Measurements from ENCODE around the gene ERBB4. TPM values are rescaled to one million over a fixed set of nuclear protein-coding genes. Genes with fewer than 3 reads are reported as not detected.

ERBB4 gene
- total and polyA plus RNA-seq, 7 donors: under 0.01 to 0.33 (median 0.08) TPM; not detected in 1

GRCh38 chr2:212361174-212361756 lies 177.3 kb downstream of the ERBB4 start:
- no peak overlapping the region for H3K4me3 ChIP-seq
- intact Hi-C loops (cut with DNase I): no loop called here
- H3K27ac ChIP-seq: no peak overlapping the region
- TF ChIP-seq EP300 (IDR thresholded peaks at IDR 0.05): no peak
- no peak for TF ChIP-seq POLR2AphosphoS5 (IDR thresholded peaks at IDR 0.05)
- TF ChIP-seq CTCF (IDR thresholded peaks at IDR 0.05): no peak
- TF ChIP-seq POLR2A (IDR thresholded peaks at IDR 0.05): no peak
- 64 to 83% methylated on average over 1 of the region's 1 CpG for WGBS, 2 donors
- no peaks in the 10 kb centered on the region for H3K9me3 ChIP-seq
- DNase-seq: no peak
- no peaks in the 10 kb centered on the region for H3K27me3 ChIP-seq
- H3K4me1 ChIP-seq: no peaks in the 10 kb centered on the region
- H3K36me3 ChIP-seq: no peaks in the 10 kb centered on the region

DNA sequence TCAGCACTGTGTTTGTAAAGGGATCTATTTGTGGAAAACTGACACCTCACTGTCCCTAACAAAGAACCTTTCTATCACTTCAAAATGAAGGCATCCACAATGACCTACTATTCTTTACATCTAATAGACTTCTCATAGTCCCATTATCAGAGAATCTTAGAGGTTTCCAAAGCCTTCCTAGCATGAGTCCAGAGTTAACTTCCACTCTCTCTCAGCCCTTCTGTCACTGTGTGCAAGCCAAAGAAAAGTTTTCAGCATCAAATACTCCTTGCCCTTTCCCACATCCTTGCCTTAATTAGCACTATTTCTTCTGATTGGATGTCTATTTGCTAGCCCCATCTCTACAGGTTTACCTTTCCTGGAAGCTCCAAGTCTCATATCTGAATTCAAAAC lies 178.5 kb downstream of the ERBB4 start:
- intact Hi-C loops (cut with DNase I): no loop called here
- no peaks in the 10 kb centered on the region for H3K36me3 ChIP-seq
- no peaks in the 10 kb centered on the region for H3K27me3 ChIP-seq
- no peak for TF ChIP-seq POLR2AphosphoS5 (IDR thresholded peaks at IDR 0.05)
- no peak for TF ChIP-seq CTCF (IDR thresholded peaks at IDR 0.05)
- no peak for TF ChIP-seq POLR2A (IDR thresholded peaks at IDR 0.05)
- no peak overlapping the region for H3K27ac ChIP-seq
- H3K4me1 ChIP-seq: no peaks in the 10 kb centered on the region
- no peaks in the 10 kb centered on the region for H3K9me3 ChIP-seq
- DNase-seq: no peak
- H3K4me3 ChIP-seq: no peak overlapping the region

GRCh38 chr2:212359425-212360067 lies 179.1 kb downstream of the ERBB4 start:
- H3K4me3 ChIP-seq: no peak overlapping the region
- TF ChIP-seq POLR2AphosphoS5 (IDR thresholded peaks at IDR 0.05): no peak
- no peak for TF ChIP-seq CTCF (IDR thresholded peaks at IDR 0.05)
- no peak for TF ChIP-seq EP300 (IDR thresholded peaks at IDR 0.05)
- TF ChIP-seq POLR2A (IDR thresholded peaks at IDR 0.05): no peak
- no peak overlapping the region for H3K27ac ChIP-seq
- 13 to 42% methylated on average over 3 of the region's 3 CpGs for WGBS, 2 donors
- no peak for DNase-seq
- H3K9me3 ChIP-seq: no peaks in the 10 kb centered on the region
- no peaks in the 10 kb centered on the region for H3K27me3 ChIP-seq
- intact Hi-C loops (cut with DNase I): no loop called here
- H3K4me1 ChIP-seq: no peaks in the 10 kb centered on the region
- no peaks in the 10 kb centered on the region for H3K36me3 ChIP-seq

GRCh38 chr2:212357606-212358005 lies 181.0 kb downstream of the ERBB4 start:
- Histone ChIP-seq H3K4me3 (no peak overlapping the region), H3K27ac (no peak overlapping the region), H3K9me3 (no peaks in the 10 kb centered on the region), H3K27me3 (no peaks in the 10 kb centered on the region), H3K4me1 (no peaks in the 10 kb centered on the region), H3K36me3 (no peaks in the 10 kb centered on the region)
- no peak for TF ChIP-seq EP300 (IDR thresholded peaks at IDR 0.05)
- no peak for TF ChIP-seq POLR2A (IDR thresholded peaks at IDR 0.05)
- TF ChIP-seq POLR2AphosphoS5 (IDR thresholded peaks at IDR 0.05): no peak
- no peak for TF ChIP-seq CTCF (IDR thresholded peaks at IDR 0.05)
- 74 to 83% methylated on average over 5 of the region's 5 CpGs for WGBS, 2 donors
- intact Hi-C loops (cut with DNase I): no loop called here
- no peak for DNase-seq

DNA sequence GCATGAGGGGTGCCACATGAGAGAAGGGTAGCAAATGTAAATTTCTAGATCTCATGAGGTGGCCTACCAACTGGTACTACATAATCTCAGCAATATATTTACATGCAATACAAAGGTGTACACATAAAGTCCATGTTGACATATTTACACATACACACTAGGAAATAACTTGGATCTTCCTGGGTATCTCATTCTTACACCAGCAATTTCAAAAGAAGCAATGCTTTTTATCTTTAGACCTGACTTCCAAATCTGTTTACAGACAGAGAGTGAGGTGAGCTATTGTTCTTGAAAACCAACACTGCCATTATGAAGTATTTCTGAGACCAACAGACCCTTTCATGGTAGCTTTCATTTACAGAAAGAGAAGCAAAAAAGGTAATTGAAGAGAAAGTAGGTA lies 184.2 kb downstream of the ERBB4 start:
- no peaks in the 10 kb centered on the region for H3K9me3 ChIP-seq
- intact Hi-C loops (cut with DNase I): no loop called here
- TF ChIP-seq POLR2AphosphoS5 (IDR thresholded peaks at IDR 0.05) (no peak), CTCF (IDR thresholded peaks at IDR 0.05) (no peak), POLR2A (IDR thresholded peaks at IDR 0.05) (no peak), EP300 (IDR thresholded peaks at IDR 0.05) (no peak)
- no peaks in the 10 kb centered on the region for H3K36me3 ChIP-seq
- DNase-seq: no peak
- H3K27me3 ChIP-seq: no peaks in the 10 kb centered on the region
- H3K27ac ChIP-seq: no peak overlapping the region
- no peaks in the 10 kb centered on the region for H3K4me1 ChIP-seq
- H3K4me3 ChIP-seq: no peak overlapping the region
